NK-92 (cell line): ENCODE results near the gene FAM234B.
"Not testable (repeated sequence)": the region's sequence is repeated elsewhere in the genome, so short reads cannot be mapped to it uniquely, and the experiment has no call there.

Source experiments
- DNase-seq: peaks from one replicate; lab custom pipeline; 2025; ENCODE audit not compliant: unreplicated experiment; lab: John Stamatoyannopoulos, UW

Gene FAM234B

DNA sequence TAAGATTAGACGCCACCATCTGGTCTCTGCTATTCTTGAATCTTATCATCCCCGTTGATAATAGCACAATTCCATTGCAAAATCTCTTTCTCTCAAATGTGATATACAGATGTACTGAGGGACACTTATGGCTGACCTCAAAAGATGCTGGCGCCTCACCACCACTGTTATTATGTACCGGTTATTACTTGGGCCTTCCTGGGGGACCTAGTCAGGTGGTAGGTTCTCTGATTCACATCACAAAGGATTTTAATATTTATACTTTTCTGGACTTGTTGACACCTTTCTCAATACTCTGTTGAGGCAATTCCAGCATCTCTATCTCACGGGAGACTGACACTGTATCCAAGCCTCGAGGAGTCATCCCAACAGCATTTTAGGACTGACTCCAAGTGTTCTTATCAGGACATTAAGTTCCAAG, 21.3 kb upstream of the FAM234B start:
- no peak for DNase-seq

DNA sequence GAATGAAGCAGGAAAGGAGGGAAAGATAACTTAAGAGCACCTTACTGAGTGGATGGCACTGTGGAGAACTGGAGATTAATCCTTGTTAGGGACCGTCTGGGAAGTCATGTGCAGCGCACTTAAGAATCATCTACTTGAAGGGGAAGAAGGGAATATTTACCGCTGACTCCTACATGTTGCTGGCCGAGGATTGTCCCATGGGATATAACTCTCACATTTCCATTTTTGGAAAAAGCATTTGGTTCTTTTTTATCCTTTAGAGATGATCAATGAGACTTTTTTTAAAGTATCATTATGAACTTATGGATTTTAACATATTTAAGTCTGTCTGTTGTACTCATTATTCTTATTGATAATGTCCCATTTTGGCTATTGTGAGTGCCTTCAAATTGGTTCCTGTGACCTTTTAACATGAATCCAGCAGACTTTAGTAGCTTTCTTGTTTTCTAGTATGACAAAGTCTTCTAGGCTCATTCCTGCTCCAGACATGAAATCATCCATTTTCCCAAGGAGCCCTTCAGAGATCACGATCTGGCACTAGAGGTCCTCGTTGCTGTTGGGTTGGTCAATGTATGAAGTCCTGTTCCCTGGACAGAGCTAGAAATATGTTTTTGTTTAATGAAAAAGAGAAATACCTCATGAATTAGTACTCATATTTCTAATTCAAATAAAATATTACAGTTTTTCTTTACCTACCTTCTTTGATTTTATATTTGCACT, 20.2 kb upstream of the FAM234B start:
- DNase-seq: no peak

DNA sequence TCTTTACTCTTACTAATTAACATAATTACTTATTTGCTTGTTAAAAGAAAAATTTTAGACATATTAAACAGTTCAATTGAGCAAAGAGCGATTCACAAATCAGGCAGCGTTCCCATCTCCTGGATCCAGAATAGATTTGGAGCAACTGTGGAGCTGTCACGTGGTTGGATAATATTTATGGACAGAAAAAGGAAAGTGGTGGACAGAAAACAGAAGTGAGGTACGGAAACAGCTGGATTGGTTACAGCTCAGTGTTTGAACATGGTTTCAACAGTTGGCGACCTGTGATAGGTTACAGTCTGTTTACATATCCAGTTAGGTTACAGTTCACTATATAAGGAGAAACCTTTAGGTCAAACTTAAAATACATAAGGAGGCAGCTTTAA, 19.7 kb upstream of the FAM234B start:
- no peak for DNase-seq

DNA sequence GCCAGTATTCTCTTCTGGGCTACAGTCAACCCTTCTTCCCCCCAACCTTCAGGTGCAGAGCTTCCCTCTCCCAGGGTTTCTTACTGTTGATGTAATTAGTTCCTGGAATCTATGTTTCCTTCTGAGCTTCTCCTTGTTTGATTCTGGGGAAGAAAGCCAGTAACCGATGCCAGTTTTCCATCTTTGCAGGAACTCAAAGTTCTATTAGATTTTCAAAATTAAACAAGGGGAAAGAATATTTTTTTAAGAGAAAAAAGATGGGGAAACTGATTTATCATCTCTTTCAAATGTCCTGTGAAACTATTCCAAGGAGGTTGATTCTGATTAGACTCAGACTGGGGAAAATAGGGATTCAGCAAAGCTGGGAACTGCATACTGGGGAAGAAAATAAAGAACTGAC, 17.9 kb upstream of the FAM234B start:
- DNase-seq: no peak

DNA sequence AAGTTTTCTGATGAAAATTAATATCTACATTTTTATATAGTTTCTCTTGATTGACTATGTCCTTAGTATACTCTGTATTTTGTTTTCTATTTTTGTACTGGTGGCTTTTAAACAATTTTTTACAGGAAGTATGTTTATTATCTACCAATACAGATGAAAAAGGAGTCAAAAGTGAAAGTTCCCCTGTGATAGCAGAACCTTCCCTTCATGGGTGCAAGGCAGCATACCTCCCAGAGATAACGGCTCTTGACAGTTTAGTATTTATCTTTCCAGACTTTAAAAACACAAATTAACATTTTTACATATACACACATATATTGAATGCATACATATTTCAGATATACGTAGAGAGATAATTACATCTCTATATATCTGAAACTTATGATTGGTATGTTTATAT, 17.1 kb upstream of the FAM234B start:
- no peak for DNase-seq

DNA sequence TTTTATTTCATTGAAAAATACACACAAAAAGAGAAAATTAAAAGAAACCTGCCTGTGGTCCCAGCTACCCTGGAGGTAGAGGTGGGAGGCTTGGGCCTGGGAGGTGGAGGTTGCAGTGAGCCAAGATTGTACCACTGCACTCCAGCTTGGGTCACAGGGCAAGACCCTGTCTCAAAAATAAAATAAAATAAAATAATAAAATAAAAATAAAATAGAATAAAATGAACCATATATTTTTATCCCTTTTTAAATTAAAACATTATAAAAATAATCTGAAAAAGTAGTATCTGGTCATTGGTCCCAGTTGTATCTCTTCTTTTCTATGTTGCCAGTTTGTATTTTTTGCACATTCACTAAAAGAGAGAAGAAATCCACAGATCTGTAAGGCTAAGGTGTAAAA, 16.7 kb upstream of the FAM234B start:
- DNase-seq: no peak

DNA sequence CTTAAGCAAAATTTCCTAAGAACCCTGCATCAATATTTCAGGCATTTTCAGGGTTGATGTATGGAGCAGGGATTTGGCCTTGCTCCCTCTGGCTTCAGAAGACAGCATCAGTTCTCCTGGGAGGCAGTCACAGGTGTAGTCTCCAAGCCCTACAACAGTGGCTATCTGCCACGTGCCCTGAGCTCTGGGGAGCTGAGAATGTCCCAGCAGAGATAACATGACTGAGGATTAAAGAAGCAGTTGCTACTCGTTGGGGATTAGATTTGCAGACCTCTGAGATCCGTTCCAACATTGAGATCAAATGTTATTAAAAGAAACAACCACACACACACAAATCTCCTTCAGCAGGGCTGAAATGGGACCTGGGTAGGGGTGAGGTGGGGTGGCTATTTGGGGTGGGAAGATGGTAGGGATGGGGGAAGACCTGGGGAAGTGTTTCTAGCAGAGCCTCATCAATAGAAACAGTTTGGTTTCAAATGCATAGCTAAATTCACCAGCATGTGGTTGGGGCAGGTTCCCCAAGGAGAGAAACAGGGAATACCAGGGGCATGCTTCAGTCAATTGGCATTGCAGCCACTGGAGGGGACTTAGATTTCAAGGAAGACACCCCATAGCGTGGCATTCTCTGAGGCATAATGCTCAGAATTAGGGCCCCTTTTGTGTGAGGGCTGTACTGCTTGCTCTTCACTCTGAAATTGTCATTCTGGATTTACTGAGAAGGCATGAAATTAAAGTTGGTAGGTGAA, 15.2 kb upstream of the FAM234B start:
- DNase-seq: no peak

DNA sequence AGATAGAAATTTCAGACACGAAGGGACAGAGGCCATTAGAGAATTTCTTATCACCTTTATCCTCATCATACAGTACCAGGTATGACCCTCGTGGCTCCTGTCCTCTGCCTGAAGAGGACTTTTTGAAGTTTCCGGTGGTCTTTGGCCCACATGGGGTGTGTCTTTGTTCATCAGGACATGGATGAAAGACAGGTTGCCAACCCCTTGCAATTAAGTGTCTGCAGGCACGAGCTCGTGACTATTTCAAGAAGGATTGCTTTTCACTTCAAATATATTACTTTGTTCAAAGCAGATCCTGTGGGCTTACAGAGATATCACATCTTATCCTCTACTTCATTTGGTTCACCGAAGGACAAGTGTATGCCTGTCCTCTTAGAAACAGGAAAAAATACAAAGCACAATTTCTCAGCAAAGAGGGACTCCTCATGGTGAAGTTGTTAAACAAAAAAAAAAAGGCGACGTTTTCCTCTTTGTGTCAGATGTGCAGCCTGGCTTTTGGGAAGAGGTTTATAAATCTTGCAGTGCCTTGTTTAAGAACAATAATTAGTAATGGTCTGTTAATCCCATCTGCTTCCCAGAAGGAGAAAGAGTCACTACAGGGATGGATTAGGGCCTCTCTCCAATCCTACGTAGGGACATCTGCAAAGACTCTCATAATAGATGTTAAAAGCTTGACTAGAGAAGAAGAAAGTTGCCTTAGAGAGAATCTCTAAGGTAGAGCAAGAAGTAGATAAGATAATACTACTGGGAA, 13.5 kb upstream of the FAM234B start:
- DNase-seq: no peak

DNA sequence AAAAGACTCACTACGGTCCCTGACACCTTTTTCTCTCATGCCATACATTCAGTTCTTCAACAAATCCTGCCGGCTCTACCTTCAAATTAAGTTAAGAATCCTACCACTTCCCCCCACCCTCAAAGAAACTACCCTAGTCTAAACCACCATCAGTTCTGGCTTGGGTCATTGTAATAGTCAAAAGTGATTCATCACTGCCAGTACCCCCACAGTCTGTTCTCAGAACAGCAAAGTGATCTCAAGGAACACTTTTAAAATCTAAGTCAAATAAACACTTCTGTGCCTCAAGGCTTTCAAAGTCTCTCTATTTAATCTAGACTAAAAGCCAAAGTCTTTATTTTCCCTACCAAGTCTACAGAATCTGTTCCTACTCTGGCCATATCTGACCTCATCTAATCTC, 12.0 kb upstream of the FAM234B start:
- no peak for DNase-seq

DNA sequence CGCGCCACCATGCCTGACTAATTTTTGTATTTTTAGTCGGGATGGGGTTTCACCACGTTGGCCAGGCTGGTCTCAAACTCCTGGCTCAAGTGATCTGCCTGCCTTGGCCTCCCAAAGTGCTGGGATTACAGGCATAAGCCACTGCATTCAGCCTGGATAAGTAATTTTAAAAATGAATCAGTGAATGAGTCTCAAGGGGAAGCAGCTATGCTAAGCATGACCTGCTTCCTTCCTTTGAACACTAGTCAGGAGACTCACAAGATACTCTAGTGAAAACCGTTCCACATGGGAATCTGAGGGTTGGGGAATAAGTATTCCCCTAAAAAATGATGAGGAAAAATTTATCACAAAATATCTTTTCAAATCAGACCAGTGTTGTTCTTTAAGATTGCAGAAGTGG, 10.7 kb upstream of the FAM234B start:
- DNase-seq: no peak

DNA sequence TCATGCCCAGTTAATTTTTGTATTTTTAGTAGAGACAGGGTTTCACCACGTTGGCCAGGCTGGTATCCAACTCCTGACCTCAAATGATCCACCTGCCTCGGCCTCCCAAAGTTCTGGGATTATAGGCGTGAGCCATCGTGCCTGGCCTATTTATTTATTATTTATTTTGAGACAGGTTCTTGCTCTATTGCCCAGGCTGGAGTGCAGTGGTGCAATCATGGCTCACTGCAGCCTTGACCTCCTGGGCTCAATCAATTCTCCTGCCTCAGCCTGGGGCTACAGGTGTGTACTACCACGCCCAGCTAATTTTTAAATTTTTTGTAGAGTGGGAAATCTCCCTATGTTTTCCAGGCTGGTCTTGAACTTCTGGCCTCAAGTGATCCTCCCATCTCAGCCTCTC, 8.8 kb upstream of the FAM234B start:
- not testable (repeated sequence) for DNase-seq

DNA sequence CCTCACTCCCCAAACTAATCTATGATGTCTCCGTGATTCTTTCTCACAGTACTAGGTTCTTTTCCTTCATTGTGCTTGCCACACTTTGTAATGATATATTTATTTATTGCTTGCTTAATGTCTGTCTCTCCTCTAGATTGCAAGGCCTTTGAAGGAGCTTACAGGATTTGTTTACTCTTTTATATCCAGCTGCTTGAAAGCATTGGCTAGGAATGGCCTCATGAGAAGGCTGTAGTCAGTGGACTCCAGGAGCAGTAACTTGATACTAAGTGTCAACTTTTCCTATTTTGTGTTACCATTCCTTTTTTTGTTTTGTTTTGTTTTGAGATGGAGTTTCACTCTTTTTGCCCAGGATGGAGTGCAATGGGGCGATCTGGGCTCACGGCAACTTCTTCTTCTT, 7.3 kb upstream of the FAM234B start:
- DNase-seq: no peak

DNA sequence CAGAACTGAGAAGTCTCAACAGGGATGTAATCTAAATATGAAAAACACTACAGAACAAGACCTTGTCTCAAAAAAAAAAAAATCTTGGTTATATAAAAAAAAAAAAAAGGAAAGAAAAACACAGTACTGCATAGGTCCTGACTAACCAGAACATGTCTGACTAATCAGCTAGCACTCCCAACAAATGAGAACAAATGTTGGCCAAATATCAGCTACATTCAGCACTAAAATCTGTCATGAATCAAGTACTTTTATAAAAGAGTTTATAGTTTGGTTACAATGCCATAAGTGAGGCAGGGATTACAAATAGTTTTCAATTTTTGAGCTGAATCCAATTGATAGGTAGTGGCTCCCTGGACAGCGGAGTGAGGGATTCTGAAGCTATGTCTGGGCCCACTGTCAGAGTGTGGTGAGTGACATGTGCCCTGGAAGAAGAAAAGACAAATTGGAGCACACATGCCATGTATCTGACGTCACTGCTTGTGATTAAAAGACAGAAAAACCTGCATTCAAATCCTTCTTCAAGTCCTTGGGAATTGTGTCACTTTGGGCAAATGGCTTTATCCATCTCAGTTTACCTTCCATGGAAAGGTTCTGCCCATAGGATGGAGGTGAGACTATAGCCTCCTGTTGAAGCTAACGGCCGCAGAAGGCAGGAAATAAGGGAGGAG, 5.6 kb upstream of the FAM234B start:
- DNase-seq: no peak

DNA sequence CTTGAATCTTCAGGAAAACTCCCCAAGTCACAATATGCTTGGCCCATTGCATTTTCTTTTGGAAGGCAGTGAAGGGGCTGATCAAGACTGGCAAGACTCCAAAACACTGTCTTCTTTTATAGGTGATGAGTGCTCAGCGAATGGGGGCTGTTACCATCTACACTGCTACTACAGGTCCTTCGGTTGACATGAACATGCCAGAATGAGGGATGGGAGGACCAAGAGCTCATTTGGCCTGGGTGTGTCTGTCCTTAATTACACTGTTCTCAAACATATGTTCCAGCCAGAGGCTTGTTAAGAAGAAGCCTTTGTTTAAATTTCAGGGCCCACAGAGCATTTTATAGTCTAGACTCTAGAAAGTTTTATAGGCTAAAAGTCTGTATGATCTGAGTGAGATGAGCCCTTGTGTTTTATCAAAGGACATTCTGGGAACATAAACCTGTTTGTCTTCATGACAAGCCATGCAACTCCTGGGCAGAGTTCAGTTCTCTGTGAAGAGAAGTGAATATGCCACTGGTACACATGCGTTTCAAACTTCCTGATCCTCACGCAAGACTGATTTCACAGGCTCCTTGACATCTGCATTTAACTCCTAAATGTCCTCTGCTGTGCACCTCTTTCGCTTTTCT, 4.7 kb upstream of the FAM234B start:
- no peak for DNase-seq

DNA sequence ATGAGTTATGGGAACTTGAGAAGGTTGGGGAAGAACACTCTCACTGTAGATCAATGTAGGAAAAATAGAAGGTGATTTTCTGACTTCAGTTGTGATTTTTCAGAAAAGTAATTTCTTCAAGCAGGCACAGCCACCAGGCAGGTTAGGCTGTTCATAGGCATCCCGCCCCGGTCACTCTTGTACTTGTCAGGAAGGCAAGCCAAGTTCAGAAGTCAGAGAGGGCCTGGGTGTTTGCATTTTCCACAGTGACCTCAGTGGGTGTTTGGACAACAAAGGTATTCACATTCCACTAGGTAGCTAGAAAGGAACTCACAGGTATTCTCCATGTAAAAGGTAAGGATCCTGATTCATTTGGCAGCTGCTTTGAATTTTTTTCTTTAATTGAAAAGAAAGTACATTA, 3.0 kb upstream of the FAM234B start:
- DNase-seq: no peak

DNA sequence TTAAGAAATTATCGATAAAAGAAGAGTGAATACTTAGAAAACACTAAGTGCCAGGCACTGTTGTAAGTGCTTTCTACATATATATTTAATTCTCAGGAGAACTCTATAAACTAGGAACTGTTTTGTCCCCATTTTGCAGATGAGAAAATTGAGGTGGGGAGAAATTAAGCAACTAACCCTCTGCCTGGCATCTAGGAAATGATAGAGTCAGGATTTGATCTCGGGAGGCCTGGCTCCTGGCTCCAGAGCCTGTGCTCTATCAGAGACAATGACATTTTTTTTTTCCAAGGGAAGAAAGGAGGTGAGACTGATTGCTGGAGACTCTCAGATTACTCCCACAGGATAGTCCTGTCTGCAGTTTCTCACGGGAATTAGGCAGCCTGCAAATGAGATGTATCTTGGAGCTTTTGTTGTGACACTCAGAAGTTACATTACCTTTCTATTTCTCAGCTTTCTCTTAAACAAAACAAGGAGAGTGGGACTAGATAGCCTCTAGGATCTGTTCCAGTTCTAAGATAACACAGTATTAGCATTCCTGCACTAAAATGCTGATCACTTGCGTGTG, 1.4 kb upstream of the FAM234B start:
- no peak for DNase-seq

DNA sequence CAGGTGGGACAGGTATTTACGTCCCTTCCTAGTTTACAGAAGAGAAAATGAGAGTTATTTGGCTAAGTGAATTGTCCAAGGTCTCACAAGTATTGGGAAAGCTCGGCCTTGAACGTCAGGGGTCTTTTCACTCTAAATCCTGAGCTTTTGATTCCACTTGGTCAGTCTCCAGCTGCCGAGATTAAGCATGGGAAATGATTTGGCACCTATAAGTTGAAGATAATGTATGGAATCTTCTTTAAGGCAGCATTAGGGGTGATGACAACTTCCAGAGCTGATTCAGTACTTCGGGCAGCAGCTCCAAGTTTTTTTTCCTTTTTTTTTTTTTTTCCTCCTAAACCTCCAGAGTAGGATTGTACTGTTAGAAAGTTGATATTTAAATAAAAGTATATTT, 722 bp downstream of the FAM234B start:
- DNase-seq: no peak

DNA sequence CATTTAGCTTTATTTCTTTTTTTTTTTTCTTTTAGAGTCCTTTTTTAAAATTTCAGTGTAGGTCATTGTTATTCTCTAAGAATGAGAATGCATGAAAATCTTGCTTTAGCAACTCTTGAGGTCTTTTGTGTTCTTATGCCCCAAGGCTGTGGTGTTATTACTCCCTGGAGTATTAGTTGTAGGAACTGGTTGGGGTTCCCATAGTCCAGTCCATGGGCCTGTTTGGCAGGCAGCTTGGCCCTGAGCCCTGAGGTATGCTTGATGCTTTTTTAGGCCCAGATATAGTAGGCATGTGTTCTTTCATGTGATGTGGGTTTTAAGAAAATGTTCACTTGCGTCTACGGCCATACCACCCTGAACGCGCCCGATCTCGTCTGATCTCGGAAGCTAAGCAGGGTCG, 1.6 kb downstream of the FAM234B start:
- no peak for DNase-seq

DNA sequence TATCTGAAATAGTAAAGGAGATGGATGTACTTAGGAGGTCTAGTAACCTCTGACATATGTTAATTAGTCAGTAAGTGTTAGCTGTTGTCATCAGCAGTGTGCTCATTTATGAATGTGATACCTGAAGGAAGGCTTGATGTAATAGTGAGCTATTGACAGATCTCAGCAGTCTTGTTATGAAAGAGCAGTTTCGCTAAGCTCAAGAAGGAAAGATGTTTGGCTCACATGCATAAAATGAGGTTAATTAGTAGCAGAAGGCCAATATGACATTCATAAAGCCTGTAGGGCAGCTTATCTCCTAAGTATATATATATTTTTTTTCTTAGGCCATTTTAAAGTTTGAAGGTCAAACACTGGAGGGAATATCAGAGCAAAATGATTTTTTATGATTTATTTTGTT, 2.8 kb downstream of the FAM234B start:
- no peak for DNase-seq

DNA sequence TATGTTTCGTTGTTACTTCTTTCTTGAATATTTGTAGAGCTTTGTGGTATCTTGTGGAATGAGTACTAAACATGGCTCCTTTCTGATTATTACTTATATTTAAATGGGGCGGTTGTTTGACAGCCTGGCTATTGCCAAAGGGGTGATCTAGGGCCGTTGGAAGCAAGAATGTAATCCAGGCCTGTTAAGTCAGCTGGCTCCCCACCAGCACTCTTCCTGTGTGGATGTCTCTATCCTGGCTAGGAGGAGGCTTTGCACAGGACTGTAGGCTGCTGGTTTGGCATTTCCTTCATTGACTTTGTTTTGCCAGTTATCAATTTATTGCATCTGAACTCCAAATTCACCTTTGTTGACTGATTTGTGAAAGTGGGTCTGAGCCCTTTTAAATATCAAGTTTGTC, 5.6 kb downstream of the FAM234B start:
- DNase-seq: no peak

DNA sequence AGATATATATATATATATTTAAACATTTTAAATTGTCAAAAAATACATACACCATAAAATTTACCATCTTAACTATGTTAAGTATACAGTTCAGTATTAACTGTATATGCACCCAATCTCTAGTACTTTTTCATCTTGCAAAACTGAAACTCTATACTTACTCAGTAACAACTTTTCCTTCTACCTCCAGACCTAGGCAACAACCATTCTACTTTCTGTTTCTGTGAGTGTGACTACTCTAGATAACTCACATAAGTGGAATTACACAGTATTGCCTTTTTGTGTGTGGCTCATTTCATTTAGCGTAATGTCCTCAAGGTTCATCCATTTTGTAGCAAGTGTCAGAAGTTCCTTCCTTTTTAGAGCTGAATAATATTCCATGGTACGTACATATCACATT, 8.2 kb downstream of the FAM234B start:
- no peak for DNase-seq
